ENCODE results near the gene KCNA2. TPM values are rescaled to one million over a fixed set of nuclear protein-coding genes. Genes with fewer than 3 reads are reported as not detected.

Gene KCNA2
- total RNA-seq, 1 donor from 2014 or later: 1.5 TPM

GRCh38 chr1:110583505-110583904 lies 22.7 kb downstream of the KCNA2 start:
- no peak for ATAC-seq
- intact Hi-C loops (cut with DNase I): no loop called here
- DNase-seq (ENCODE audit: missing footprints): no peak

DNA sequence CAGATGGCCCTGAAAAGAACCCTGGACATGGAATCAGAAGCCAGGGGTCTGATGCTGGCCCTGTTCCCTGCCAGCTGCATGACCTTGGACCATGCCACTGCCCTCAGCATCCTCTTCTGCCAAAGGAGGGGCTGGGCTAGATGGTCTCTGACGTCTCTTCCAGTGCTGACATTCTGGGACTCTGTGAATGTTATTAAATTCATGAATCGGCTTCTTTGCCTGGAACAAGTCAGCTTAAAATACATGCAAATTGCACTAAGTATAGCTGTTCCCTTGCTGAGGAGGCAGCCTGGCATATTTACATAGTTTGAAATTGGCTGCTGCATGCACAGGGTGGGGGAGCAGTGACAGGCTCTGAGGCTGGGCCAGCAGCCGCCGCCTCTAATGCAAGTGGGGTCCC lies 23.8 kb downstream of the KCNA2 start:
- ATAC-seq (no peak), DNase-seq (ENCODE audit: missing footprints) (no peak)
- intact Hi-C loops (cut with DNase I): no loop called here

GRCh38 chr1:110581682-110582145 lies 24.4 kb downstream of the KCNA2 start:
- ATAC-seq (no peak), DNase-seq (ENCODE audit: missing footprints) (no peak)
- intact Hi-C loops (cut with DNase I): no loop called here

- ATAC-seq (peak; percentile 28), DNase-seq (ENCODE audit: missing footprints) (no peak)
- intact Hi-C loops (cut with DNase I): no loop called here
Observed at GRCh38 chr1:110580244-110580643, 25.9 kb downstream of the KCNA2 start.

GRCh38 chr1:110579460-110579859 lies 26.7 kb downstream of the KCNA2 start:
- intact Hi-C loops (cut with DNase I): no loop called here
- ATAC-seq: no peak
- no peak for DNase-seq (ENCODE audit: missing footprints)

DNA sequence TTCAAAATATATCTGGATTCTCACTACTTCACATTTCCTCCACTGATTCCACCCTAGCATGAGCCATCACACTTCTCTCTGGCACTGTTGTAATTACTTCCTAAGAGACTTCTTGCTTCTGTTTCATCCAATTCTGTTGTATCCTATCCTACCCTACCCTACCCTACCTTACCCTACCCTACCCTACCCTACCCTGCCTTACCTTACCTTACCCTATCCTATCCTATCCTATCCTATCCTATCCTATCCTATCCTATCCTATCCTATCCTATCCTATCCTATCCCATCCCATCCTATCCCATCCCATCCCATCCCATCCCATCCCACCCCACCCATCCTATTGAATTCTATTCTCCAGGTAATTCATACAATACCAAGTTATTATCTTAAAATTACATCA lies 29.7 kb downstream of the KCNA2 start:
- ATAC-seq: no peak
- no peak for DNase-seq (ENCODE audit: missing footprints)
- intact Hi-C loops (cut with DNase I): no loop called here

DNA sequence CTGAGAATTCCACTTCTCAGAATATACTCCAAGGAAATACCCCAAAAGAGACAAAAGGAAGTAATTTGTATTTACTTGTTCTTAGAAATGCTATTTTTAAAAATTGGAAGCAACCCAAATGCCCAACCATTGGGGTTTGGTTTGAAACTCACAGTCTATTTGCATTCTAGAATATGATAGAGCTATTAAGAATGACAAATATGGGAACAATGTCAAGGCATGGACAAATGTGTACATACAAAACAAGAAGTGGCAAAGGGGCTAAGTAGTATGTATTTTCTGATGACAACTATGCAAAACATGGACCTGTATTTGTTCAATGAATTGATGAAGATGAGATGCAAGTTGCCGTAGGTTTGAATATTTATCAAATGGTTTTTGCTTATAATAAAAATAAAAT lies 32.8 kb downstream of the KCNA2 start:
- ATAC-seq (no peak), DNase-seq (ENCODE audit: missing footprints) (no peak)
- intact Hi-C loops (cut with DNase I): no loop called here

GRCh38 chr1:110572751-110573150 lies 33.4 kb downstream of the KCNA2 start:
- ATAC-seq: no peak
- no peak for DNase-seq (ENCODE audit: missing footprints)
- intact Hi-C loops (cut with DNase I): no loop called here

- intact Hi-C loops (cut with DNase I): no loop called here
- no peak for ATAC-seq
- DNase-seq (ENCODE audit: missing footprints): no peak
Observed at GRCh38 chr1:110570901-110571300, 35.3 kb downstream of the KCNA2 start.

DNA sequence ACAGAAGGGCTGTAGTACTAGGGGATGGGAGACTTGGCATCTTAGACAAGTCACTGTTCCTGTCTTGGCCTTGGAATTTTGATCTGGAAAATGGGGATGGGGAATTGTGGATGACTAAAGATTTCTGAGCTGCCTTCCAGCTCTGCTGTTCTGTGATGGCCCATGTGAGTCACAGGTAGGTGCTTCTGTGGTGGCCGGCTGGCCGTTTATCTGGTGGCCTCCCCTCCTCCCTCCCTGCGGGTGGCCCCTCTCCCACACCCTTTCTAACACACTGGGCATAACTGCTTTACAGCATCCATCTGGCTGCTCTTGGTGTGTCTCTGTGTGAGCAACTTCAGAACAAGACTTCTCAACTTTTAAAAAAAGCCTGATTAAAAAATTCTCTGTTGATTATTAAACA lies 35.9 kb downstream of the KCNA2 start:
- intact Hi-C loops (cut with DNase I): no loop called here
- DNase-seq (ENCODE audit: missing footprints) (no peak), ATAC-seq (no peak)

- ATAC-seq (no peak), DNase-seq (ENCODE audit: missing footprints) (no peak)
- intact Hi-C loops (cut with DNase I): no loop called here
Observed at GRCh38 chr1:110566836-110567235, 39.3 kb downstream of the KCNA2 start.

GRCh38 chr1:110565565-110565964 lies 40.6 kb downstream of the KCNA2 start:
- ATAC-seq (no peak), DNase-seq (ENCODE audit: missing footprints) (no peak)
- intact Hi-C loops (cut with DNase I): no loop called here

DNA sequence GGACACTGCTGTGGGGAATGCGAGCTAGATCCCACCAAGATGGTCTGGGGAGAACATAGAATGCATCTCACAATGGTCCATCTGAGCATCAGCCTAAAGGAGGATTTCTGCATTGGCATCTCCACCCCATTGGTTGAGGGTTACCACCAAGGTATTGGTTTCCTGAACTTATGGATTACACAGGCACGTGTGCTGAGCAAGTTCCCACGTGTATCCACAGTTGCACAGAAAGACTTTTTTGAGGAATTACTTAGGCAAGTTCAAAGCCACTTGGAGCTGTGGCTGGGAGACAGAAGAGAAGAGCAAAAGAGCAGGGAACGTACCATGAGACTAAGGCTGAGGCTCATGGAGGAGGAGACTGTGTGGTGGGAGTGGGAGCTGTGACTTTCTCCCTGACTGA lies 43.1 kb downstream of the KCNA2 start:
- no peak for ATAC-seq
- DNase-seq (ENCODE audit: missing footprints): no peak
- intact Hi-C loops (cut with DNase I): no loop called here

- DNase-seq (ENCODE audit: missing footprints) (no peak), ATAC-seq (no peak)
- intact Hi-C loops (cut with DNase I): no loop called here
Observed at GRCh38 chr1:110561596-110561995, 44.6 kb downstream of the KCNA2 start.

- no peak for ATAC-seq
- DNase-seq (ENCODE audit: missing footprints): no peak
- intact Hi-C loops (cut with DNase I): loop anchor here (10.0 kb wide), 1 partner anchor 226 kb away; no protein-coding TSS in a partner anchor
Observed at GRCh38 chr1:110559157-110559556, 47.0 kb downstream of the KCNA2 start.

DNA sequence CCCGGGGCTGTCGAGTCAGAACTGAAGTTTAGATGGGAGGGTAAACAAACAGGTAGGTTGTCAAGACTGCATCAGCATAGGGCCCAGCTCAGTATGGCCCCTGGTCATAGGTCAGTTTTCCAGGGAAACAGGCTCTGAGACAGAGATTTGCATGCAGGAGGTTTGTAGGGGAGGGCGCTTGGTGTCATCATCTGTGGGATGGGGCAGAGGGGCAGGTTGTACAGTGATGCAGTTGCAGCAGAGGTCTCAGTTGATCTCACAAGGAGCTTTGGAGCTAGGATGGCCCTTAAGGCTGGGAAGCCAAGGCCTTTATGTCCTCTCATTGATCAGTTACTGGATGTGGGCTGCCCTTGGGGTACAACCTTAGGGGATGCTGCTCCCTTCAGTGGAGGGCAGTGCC lies 48.7 kb downstream of the KCNA2 start:
- no peak for DNase-seq (ENCODE audit: missing footprints)
- no peak for ATAC-seq
- intact Hi-C loops (cut with DNase I): loop anchor here (10.0 kb wide), 1 partner anchor 227 kb away; no protein-coding TSS in a partner anchor

DNA sequence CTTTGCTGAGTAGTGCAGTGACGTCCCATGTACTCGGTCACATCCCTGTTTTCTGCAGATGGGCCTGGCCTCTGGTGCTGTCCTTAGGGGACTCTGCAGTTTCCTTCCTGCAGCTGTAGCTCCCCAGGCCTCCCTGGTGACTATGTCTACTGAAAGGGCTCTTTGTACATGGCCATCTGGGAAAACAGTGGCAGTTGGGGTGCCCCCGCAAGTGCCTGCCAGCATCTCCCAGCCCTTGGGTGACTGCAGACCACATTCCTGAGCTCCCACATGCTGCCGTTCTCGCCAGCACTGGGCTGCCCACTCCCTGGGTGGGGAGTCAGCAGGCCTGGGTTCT lies 49.7 kb downstream of the KCNA2 start:
- DNase-seq (ENCODE audit: missing footprints) (no peak), ATAC-seq (no peak)
- intact Hi-C loops (cut with DNase I): loop anchor here (10.0 kb wide), 1 partner anchor 228 kb away; no protein-coding TSS in a partner anchor

DNA sequence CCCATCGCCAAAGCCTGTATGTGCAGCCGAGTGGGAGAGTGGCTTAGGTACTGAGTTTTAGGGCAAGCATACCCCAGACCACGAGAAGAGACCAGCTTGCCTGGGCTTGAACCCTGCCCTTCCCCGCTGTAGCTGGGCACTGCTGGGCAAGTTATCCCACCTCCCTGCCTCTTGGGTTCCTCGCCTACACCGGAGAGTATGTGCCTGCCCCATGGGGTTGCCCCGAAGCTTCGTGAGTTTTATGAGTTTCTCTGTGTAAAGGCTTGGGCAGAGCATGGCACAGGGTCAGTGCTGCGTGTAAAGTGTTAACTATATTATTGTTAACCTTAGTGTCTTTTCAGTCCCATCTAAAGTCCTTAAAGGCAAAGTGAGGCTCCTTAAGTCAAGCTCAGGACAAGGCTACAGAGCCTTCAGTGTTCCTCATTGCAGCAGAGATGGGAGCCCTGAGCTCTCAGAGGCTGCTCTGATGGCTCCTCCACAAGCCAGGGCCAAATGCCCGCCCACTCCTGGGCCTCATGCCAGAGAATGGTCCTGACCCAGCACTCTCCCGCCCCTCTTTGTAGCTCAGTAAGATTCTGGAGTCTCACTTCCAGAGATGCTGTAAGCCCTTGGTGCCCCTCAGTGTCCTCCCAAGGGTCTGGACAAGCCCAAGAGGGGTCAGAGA lies 50.2 kb downstream of the KCNA2 start:
- peak; percentile 80 for DNase-seq (ENCODE audit: missing footprints)
- intact Hi-C loops (cut with DNase I): loop anchor here (1.0 to 10.0 kb wide), 2 partner anchors 59 to 229 kb away; no protein-coding TSS in a partner anchor
- ATAC-seq: peak; percentile 83

DNA sequence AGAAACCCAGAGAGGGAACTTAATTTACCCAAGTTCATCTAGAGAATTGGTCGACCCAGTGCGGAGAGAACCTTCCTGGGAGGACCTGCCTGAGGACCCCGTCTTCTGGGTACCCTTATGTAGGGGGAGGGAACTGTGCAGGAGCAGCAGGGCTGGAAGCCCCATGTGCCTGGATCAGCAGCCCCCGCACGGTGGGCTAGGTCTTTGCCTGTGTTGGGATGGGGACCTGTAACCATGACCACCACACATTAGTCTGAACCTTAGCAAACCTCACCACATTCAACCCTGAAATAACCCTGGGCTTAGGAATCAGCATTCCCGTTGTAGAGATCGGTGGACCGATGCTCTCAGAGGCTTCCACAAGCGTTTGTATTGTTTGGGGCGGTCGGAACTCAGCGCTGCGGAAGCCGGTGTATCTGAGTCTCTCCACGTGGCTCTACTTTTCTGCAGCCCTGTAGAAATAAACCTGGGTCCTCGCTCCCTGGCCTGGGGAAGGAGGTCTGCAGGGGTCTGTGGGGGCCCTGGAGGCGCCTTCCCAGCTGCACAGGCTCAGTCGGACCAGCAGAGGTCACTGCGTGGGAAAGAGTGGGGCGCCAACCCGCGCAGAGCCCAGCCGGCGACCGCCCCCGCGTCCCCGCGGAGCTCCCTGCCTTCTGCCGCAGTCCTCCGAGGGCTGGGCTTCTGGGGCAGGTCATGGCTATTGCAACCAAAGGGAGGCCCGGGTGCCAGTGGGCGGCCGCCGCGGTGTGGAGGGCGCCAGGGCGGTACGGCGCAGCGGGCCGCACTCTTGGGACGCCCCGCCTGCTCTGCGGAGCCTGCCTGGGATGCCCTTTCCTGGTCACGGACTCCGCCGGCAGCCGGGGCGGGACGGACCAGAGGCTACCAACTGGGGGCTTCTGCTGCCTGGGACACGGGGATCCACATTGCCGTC lies 51.0 kb downstream of the KCNA2 start:
- peak; percentile 78 for DNase-seq (ENCODE audit: missing footprints)
- intact Hi-C loops (cut with DNase I): loop anchor here (1.0 to 10.0 kb wide), 2 partner anchors 60 to 230 kb away; no protein-coding TSS in a partner anchor
- ATAC-seq: peak; percentile 85

GRCh38 chr1:110551278-110551809 lies 54.8 kb downstream of the KCNA2 start:
- intact Hi-C loops (cut with DNase I): loop anchor here (10.0 kb wide), 1 partner anchor 233 kb away; no protein-coding TSS in a partner anchor
- DNase-seq (ENCODE audit: missing footprints) (no peak), ATAC-seq (no peak)
